NCI-H1436 treated with DMSO at 0.1 percent for 48 hours (cell line): ENCODE measurements around the gene SHISA2.
"Not testable (repeated sequence)": the region's sequence is repeated elsewhere in the genome, so short reads cannot be mapped to it uniquely, and the experiment has no call there.

Experiments used
- DNase-seq: peaks from one replicate; lab custom pipeline; 2025; lab: John Stamatoyannopoulos, UW

SHISA2 gene

GRCh38 chr13:26051657-26052311, at the start of gene SHISA2:
SHISA2 (minus strand) TSS chr13:26052016; CDS start chr13:26050975, 1,041 bp downstream.
- DNase-seq: no peak

GRCh38 chr13:26095846-26096610, 44.2 kb upstream of the SHISA2 start:
- DNase-seq: no peak

GRCh38 chr13:26095338-26095737, 43.5 kb upstream of the SHISA2 start:
- no peak for DNase-seq

GRCh38 chr13:26076821-26077220, 25.0 kb upstream of the SHISA2 start:
- not testable (repeated sequence) for DNase-seq

- DNase-seq: no peak
Observed at GRCh38 chr13:26075498-26075897, 23.7 kb upstream of the SHISA2 start.

- DNase-seq: no peak
Observed at GRCh38 chr13:26074706-26075105, 22.9 kb upstream of the SHISA2 start.

GRCh38 chr13:26072335-26072734, 20.5 kb upstream of the SHISA2 start:
- not testable (repeated sequence) for DNase-seq

GRCh38 chr13:26071691-26072090, 19.9 kb upstream of the SHISA2 start:
- DNase-seq: no peak

- not testable (repeated sequence) for DNase-seq
Observed at GRCh38 chr13:26069642-26070041, 17.8 kb upstream of the SHISA2 start.

GRCh38 chr13:26068372-26068771, 16.6 kb upstream of the SHISA2 start:
- not testable (repeated sequence) for DNase-seq

- DNase-seq: no peak
Observed at GRCh38 chr13:26067601-26068000, 15.8 kb upstream of the SHISA2 start.

- not testable (repeated sequence) for DNase-seq
Observed at GRCh38 chr13:26066492-26066891, 14.7 kb upstream of the SHISA2 start.

- DNase-seq: no peak
Observed at GRCh38 chr13:26062853-26063444, 11.1 kb upstream of the SHISA2 start.

- no peak for DNase-seq
Observed at GRCh38 chr13:26061947-26062346, 10.1 kb upstream of the SHISA2 start.

GRCh38 chr13:26061256-26061655, 9.4 kb upstream of the SHISA2 start:
- no peak for DNase-seq

- no peak for DNase-seq
Observed at GRCh38 chr13:26060357-26060756, 8.5 kb upstream of the SHISA2 start.

GRCh38 chr13:26058704-26059103, 6.9 kb upstream of the SHISA2 start:
- DNase-seq: no peak

- DNase-seq: no peak
Observed at GRCh38 chr13:26054896-26055295, 3.1 kb upstream of the SHISA2 start.

- DNase-seq: no peak
Observed at GRCh38 chr13:26053418-26053980, 1.7 kb upstream of the SHISA2 start.

- DNase-seq: no peak
Observed at GRCh38 chr13:26052337-26052736, 521 bp upstream of the SHISA2 start.

- no peak for DNase-seq
Observed at GRCh38 chr13:26051231-26051656, 572 bp downstream of the SHISA2 start.

- DNase-seq: no peak
Observed at GRCh38 chr13:26050568-26051230, 1.1 kb downstream of the SHISA2 start.
